GM12878 (cell line): ENCODE measurements around the gene BICDL2. TPM values are rescaled to one million over a fixed set of nuclear protein-coding genes. Genes with fewer than 3 reads are reported as not detected.

Source experiments
- ATAC-seq: fragments of 200-7000 bp; cut with Tn5 transposase; 3 replicates; pipeline ENCODE4 v1.9.1; 2020; ENCODE audit warnings: mild to moderate bottlenecking, moderate library complexity
- BruUV-seq: library from RNA; stranded (reverse); fragments of 400-500 nt; replicated peaks from 2 replicates; lab custom pipeline; 2021; lab: Mats Ljungman, UMichigan
- CTCF ChIA-PET: fragments of 300-600 bp; sonication (Branson Sonifier 250); formaldehyde crosslinking; extraction: SDS; loops from one replicate; lab custom pipeline; 2021; ENCODE audit warnings: inconsistent platforms; lab: Yijun Ruan, JAX
- POLR2A ChIA-PET: fragments of 350-600 bp; formaldehyde crosslinking; extraction: SDS; loops from one replicate; lab custom pipeline; 2021; ENCODE audit warnings: inconsistent platforms; lab: Charles Lee
- RAD21 ChIA-PET: fragments of 300-600 bp; sonication (Branson Sonifier 250); formaldehyde crosslinking; loops from one replicate; lab custom pipeline; 2023; ENCODE audit warnings: antibody characterized with exemption; ENCODE audit not compliant: unreplicated experiment; lab: Charles Lee
- SMC1A ChIA-PET: fragments of 300-600 bp; sonication (Branson Sonifier 250); formaldehyde crosslinking; loops from one replicate; lab custom pipeline; 2023; ENCODE audit not compliant: unreplicated experiment, uncharacterized antibody; lab: Charles Lee
- DNase-seq: peaks from one replicate; pipeline ENCODE4 v3.0.0-alpha.2; 2011; ENCODE audit warnings: low read depth, low spot score
- FAIRE-seq: peaks from 3 replicates; lab custom pipeline; 2011; peaks lifted over from hg19 to GRCh38; lab: Jason Lieb, UNC
- H2AFZ ChIP-seq: 2 replicates; pipeline ENCODE4 v1.6.0; 2011; ENCODE audit warnings: low read depth, low read length, control low read depth; ENCODE audit not compliant: control insufficient read depth
- H3K27ac ChIP-seq: 2 replicates; pipeline ENCODE4 v1.5.1; 2011; ENCODE audit warnings: control low read depth; ENCODE audit not compliant: control insufficient read depth, insufficient read depth
- H3K27me3 ChIP-seq, 2 experiments: replicated peaks in 1 of 2; 2 replicates each; pipeline versions ENCODE4 v1.6.0 to v1.6.1; 2011; ENCODE audit warnings: low read length in 1 of 2; ENCODE audit not compliant: control insufficient read depth in 2 of 2, insufficient read depth in 2 of 2
- H3K36me3 ChIP-seq, 2 experiments: 2 replicates each; pipeline ENCODE4 v1.5.1; 2011; ENCODE audit warnings: low read length in 1 of 2; ENCODE audit not compliant: control insufficient read depth in 2 of 2, insufficient read depth in 2 of 2
- H3K4me1 ChIP-seq: 2 replicates; pipeline ENCODE4 v1.6.1; 2011; ENCODE audit warnings: mild to moderate bottlenecking, low read length, moderate library complexity, mixed read lengths; ENCODE audit not compliant: control insufficient read depth, insufficient read depth
- H3K4me2 ChIP-seq: 2 replicates; pipeline ENCODE4 v1.6.0; 2011; ENCODE audit warnings: control low read depth; ENCODE audit not compliant: control insufficient read depth, insufficient read depth
- H3K4me3 ChIP-seq: fragments of 200-600 bp; sonication (generic); 2 replicates; pipeline ENCODE4 v1.5.1; 2016
- H3K79me2 ChIP-seq: 2 replicates; pipeline ENCODE4 v1.6.0; 2011; ENCODE audit warnings: low read length; ENCODE audit not compliant: control insufficient read depth, insufficient read depth
- H3K9ac ChIP-seq: 2 replicates; pipeline ENCODE4 v1.8.0; 2011; ENCODE audit warnings: low read length, control low read depth, mixed read lengths; ENCODE audit not compliant: control insufficient read depth, insufficient read depth
- H3K9me3 ChIP-seq: replicated peaks from 3 replicates; pipeline ENCODE4 v1.5.1; 2011; ENCODE audit warnings: mild to moderate bottlenecking, low read length; ENCODE audit not compliant: control insufficient read depth, insufficient read depth
- H4K20me1 ChIP-seq: 2 replicates; pipeline ENCODE4 v1.6.0; 2011; ENCODE audit not compliant: control insufficient read depth, insufficient read depth
- BMI1 ChIP-seq: fragments of 450-650 bp; IDR thresholded peaks from 2 replicates; pipeline ENCODE4 v1.6.1; 2016; ENCODE audit warnings: mild to moderate bottlenecking, moderate library complexity, borderline replicate concordance
- CBX3 ChIP-seq: fragments of 200-600 bp; sonication (generic); IDR thresholded peaks from 2 replicates; pipeline ENCODE4 v1.6.1; 2016; ENCODE audit warnings: low read depth, borderline replicate concordance
- E4F1 ChIP-seq: fragments of 450-650 bp; IDR thresholded peaks from 2 replicates; pipeline ENCODE4 v1.6.1; 2018; ENCODE audit warnings: borderline replicate concordance, mild to moderate bottlenecking; ENCODE audit not compliant: partially characterized antibody
- EZH2 ChIP-seq: IDR thresholded peaks from 2 replicates; pipeline ENCODE4 v1.6.1; 2012; ENCODE audit warnings: low read depth, mild to moderate bottlenecking, control low read depth, inconsistent platforms, low read length, borderline replicate concordance; ENCODE audit not compliant: control insufficient read depth
- FOS ChIP-seq: IDR thresholded peaks from 3 replicates; pipeline ENCODE4 v1.6.1; 2011; ENCODE audit warnings: borderline replicate concordance; ENCODE audit not compliant: insufficient read length; ENCODE audit errors: extremely low read depth
- HDAC6 ChIP-seq: fragments of 200-600 bp; sonication (generic); IDR thresholded peaks from one replicate; pipeline ENCODE4 v1.8.0; 2017; ENCODE audit warnings: antibody characterized with exemption; ENCODE audit not compliant: unreplicated experiment
- MYB ChIP-seq: fragments of 150-350 bp; IDR thresholded peaks from 2 replicates; pipeline ENCODE4 v1.6.1; 2014; ENCODE audit warnings: mild to moderate bottlenecking, low read depth, low read length, borderline replicate concordance
- MYC ChIP-seq: IDR thresholded peaks from 2 replicates; pipeline ENCODE4 v1.6.1; 2011; ENCODE audit warnings: mild to moderate bottlenecking, low read length, moderate library complexity, inconsistent platforms; ENCODE audit not compliant: insufficient read depth, insufficient replicate concordance, insufficient read length, severe bottlenecking
- NRF1 ChIP-seq: conservative IDR thresholded peaks from 2 replicates; pipeline ENCODE4 v1.6.1; 2011; ENCODE audit warnings: mild to moderate bottlenecking, low read depth, low read length, improper control_type of control experiment
- PBX3 ChIP-seq: IDR thresholded peaks from 2 replicates; pipeline ENCODE4 v1.6.1; 2011; ENCODE audit warnings: mild to moderate bottlenecking, low read depth, low read length, moderate library complexity; ENCODE audit not compliant: insufficient replicate concordance
- RAD51 ChIP-seq: fragments of 450-650 bp; IDR thresholded peaks from 2 replicates; pipeline ENCODE4 v1.6.1; 2016; ENCODE audit warnings: moderate library complexity, mild to moderate bottlenecking, inconsistent platforms
- TCF7 ChIP-seq: IDR thresholded peaks from 2 replicates; pipeline ENCODE4 v1.6.1; 2014; ENCODE audit warnings: antibody characterized with exemption, borderline replicate concordance
- ZNF207 ChIP-seq: fragments of 450-650 bp; IDR thresholded peaks from 2 replicates; pipeline ENCODE4 v1.6.1; 2014; ENCODE audit warnings: antibody characterized with exemption, mild to moderate bottlenecking, borderline replicate concordance
- WGBS: methylation state at CpG from one replicate; pipeline ENCODE4 v1.1.6; 2016; ENCODE audit warnings: low lambda C conversion rate; ENCODE audit not compliant: insufficient replicate concordance, insufficient coverage; ENCODE audit errors: missing lambda C conversion rate; 5-methylcytosine and 5-hydroxymethylcytosine counted together
- in situ Hi-C: fragments of 300-500 bp; cut with MboI; formaldehyde crosslinking; loops from 9 replicates; pipeline ENCODE4 v1.14.3; 2018; ENCODE audit warnings: mixed read lengths
- intact Hi-C: fragments of 100-400 bp; cut with micrococcal nuclease; formaldehyde crosslinking; loops from one replicate; pipeline ENCODE4 v1.14.2; 2022; ENCODE audit not compliant: unreplicated experiment
- polyA plus RNA-seq, 11 experiments: library from polyadenylated mRNA; depleted of rRNA in 4 of 11; unstranded in 6 of 11; stranded (reverse) in 5 of 11; fragments of >200 nt; fragmentation: Nextera tagmentation in 4 of 11; fragmentation: Illumina TruSeq in 1 of 11; extraction: Ambion mirVana in 4 of 11; extraction: Trizol in 1 of 11; gene quantifications; 1 replicate in 1 of 11; 2 replicates in 10 of 11; pipeline versions ENCODE4 v1.2.1 to v1.2.3, GENCODE V29; 2011 to 2016; ENCODE audit warnings: inconsistent platforms in 2 of 11, missing spikeins in 2 of 11, low read depth in 1 of 11
- total RNA-seq, 4 experiments: library from RNA; depleted of rRNA in 3 of 4; stranded (reverse); fragments of >200 nt in 3 of 4; fragmentation: Illumina TruSeq in 1 of 4; extraction: Trizol in 1 of 4; gene quantifications; 2 replicates each; pipeline versions ENCODE4 v1.2.1 to v1.2.3, GENCODE V29; 2013 to 2021

The BICDL2 gene
- total and polyA plus RNA-seq, 10 of the 15 experiments (the other 5 are each of a cell fraction or from before 2014, with no cell fraction given), result not detected

GRCh38 chr16:2999929-3000328 lies 36.8 kb downstream of the BICDL2 start:
- Histone ChIP-seq H3K4me1 (no peaks in the 10 kb centered on the region), H4K20me1 (no peaks in the 10 kb centered on the region), H3K9ac (no peak overlapping the region), H3K27ac (no peak overlapping the region), H3K9me3 (no peaks in the 10 kb centered on the region), H3K36me3 (no peaks in the 10 kb centered on the region), H3K27me3 (peaks cover 0 to 8% of the 10 kb centered on the region in 2 experiments; a peak in 3 of 4 replicates), H3K4me2 (no peak overlapping the region), H3K4me3 (no peak overlapping the region), H3K79me2 (no peaks in the 10 kb centered on the region), H2AFZ (no peak overlapping the region)
- no peak for DNase-seq
- ChIA-PET RAD21 (interaction anchor here (0.6 to 2.0 kb wide), 2 partner anchors 28 to 278 kb away, joined by 3 to 9 read pairs; no protein-coding TSS in a partner anchor), SMC1A (no interaction called here), POLR2A (no interaction called here), CTCF (interaction anchor here (1.1 to 11.3 kb wide), 2 partner anchors 27 to 129 kb away, joined by 3 to 421 read pairs; partner anchors contain the start of genes CLDN6, HCFC1R1, THOC6 and TNFRSF12A)
- intact Hi-C loops (no loop called here), in situ Hi-C loops (no loop called here)
- TF ChIP-seq FOS, result no peak
- TF ChIP-seq E4F1, result no peak
- TF ChIP-seq NRF1, result no peak
- TF ChIP-seq ZNF207, result no peak
- no peak for TF ChIP-seq HDAC6
- TF ChIP-seq PBX3, result no peak
- no peak for TF ChIP-seq BMI1
- no peak for TF ChIP-seq CBX3
- no peak for TF ChIP-seq MYC
- no peak for TF ChIP-seq MYB
- TF ChIP-seq EZH2, result no peak
- no peak for TF ChIP-seq RAD51
- no peak for TF ChIP-seq TCF7
- BruUV-seq, result no TSS peak
- no peak for FAIRE-seq
- 33% methylated on average over 6 of the region's 6 CpGs for WGBS
- no peak for ATAC-seq
